ENCODE measurements around the gene GSTP1. TPM values are rescaled to one million over a fixed set of nuclear protein-coding genes. Genes with fewer than 3 reads are reported as not detected.
"Not testable (repeated sequence)": the region's sequence is repeated elsewhere in the genome, so short reads cannot be mapped to it uniquely, and the experiment has no call there.

GSTP1 gene
- total RNA-seq, 3 donors from 2014 or later = 363 to 446 (median 421) TPM

DNA sequence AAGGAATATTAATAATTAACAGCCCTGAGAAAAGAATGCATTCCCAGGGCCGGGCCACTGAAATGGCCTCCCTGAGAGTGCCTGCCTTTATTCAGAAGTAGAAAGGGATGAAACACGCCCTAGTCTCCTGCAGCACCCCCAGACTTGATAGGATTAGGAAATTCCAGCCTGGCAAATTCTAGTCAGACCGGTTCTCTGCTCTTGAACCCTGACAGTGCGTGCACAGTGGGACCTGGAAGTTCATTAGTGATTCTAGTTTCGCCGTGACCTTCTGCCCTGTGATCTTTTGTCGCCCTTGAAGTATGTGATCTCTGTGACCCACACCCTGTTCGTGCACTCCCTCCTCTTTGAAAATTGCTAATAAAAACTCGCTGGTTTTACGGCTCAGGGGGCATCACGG, 2.1 kb upstream of the GSTP1 start:
- Mint-ChIP-seq H3K4me3 (peak overlapping the region; percentile 8), H3K27me3 (ENCODE audit: low read depth) (peaks cover 19% of the 10 kb centered on the region), H3K36me3 (ENCODE audit: insufficient read depth) (peaks cover 16% of the 10 kb centered on the region), H3K9me3 (peaks cover under 1% of the 10 kb centered on the region), H3K4me1 (ENCODE audit: low read depth) (peaks cover 39% of the 10 kb centered on the region)
- DNase-seq = no peak
- ATAC-seq = no peak

- H3K4me1 Mint-ChIP-seq (ENCODE audit: low read depth) = peaks cover 45% of the 10 kb centered on the region
- no peak for ATAC-seq
- no peak for DNase-seq
- peaks cover 22% of the 10 kb centered on the region for H3K36me3 Mint-ChIP-seq (ENCODE audit: insufficient read depth)
- peaks cover 4% of the 10 kb centered on the region for H3K9me3 Mint-ChIP-seq
- peak overlapping the region; percentile 72 for H3K4me3 Mint-ChIP-seq
- peaks cover 15% of the 10 kb centered on the region for H3K27me3 Mint-ChIP-seq (ENCODE audit: low read depth)
These were observed 1.6 kb upstream of the GSTP1 start for GRCh38 chr11:67582011-67582410.

- Mint-ChIP-seq H3K9me3 (peaks cover 7% of the 10 kb centered on the region), H3K36me3 (ENCODE audit: insufficient read depth) (peaks cover 25% of the 10 kb centered on the region), H3K4me1 (ENCODE audit: low read depth) (peaks cover 42% of the 10 kb centered on the region), H3K4me3 (peak overlapping the region; percentile 82), H3K27me3 (ENCODE audit: low read depth) (peaks cover 6% of the 10 kb centered on the region)
- DNase-seq = no peak
- ATAC-seq = peak; percentile 25 to 27
These were observed 731 bp downstream of the GSTP1 start for GRCh38 chr11:67584205-67584880.

DNA sequence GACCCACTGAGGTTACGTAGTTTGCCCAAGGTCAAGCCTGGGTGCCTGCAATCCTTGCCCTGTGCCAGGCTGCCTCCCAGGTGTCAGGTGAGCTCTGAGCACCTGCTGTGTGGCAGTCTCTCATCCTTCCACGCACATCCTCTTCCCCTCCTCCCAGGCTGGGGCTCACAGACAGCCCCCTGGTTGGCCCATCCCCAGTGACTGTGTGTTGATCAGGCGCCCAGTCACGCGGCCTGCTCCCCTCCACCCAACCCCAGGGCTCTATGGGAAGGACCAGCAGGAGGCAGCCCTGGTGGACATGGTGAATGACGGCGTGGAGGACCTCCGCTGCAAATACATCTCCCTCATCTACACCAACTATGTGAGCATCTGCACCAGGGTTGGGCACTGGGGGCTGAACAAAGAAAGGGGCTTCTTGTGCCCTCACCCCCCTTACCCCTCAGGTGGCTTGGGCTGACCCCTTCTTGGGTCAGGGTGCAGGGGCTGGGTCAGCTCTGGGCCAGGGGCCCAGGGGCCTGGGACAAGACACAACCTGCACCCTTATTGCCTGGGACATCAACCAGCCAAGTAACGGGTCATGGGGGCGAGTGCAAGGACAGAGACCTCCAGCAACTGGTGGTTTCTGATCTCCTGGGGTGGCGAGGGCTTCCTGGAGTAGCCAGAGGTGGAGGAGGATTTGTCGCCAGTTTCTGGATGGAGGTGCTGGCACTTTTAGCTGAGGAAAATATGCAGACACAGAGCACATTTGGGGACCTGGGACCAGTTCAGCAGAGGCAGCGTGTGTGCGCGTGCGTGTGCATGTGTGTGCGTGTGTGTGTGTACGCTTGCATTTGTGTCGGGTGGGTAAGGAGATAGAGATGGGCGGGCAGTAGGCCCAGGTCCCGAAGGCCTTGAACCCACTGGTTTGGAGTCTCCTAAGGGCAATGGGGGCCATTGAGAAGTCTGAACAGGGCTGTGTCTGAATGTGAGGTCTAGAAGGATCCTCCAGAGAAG, 1.6 kb downstream of the GSTP1 start:
- Mint-ChIP-seq H3K36me3 (ENCODE audit: insufficient read depth) (peaks cover 25% of the 10 kb centered on the region), H3K9me3 (peaks cover 7% of the 10 kb centered on the region), H3K27me3 (ENCODE audit: low read depth) (peaks cover 3% of the 10 kb centered on the region), H3K4me3 (peak overlapping the region; percentile 82), H3K4me1 (ENCODE audit: low read depth) (peaks cover 34% of the 10 kb centered on the region)
- no peak for ATAC-seq
- DNase-seq = no peak

DNA sequence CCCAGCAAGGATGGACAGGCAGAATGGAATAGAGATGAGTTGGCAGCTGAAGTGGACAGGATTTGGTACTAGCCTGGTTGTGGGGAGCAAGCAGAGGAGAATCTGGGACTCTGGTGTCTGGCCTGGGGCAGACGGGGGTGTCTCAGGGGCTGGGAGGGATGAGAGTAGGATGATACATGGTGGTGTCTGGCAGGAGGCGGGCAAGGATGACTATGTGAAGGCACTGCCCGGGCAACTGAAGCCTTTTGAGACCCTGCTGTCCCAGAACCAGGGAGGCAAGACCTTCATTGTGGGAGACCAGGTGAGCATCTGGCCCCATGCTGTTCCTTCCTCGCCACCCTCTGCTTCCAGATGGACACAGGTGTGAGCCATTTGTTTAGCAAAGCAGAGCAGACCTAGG, 2.3 kb downstream of the GSTP1 start:
- no peak for ATAC-seq
- H3K4me1 Mint-ChIP-seq (ENCODE audit: low read depth) = peaks cover 34% of the 10 kb centered on the region

GRCh38 chr11:67586568-67587250, 3.1 kb downstream of the GSTP1 start:
- DNase-seq (no peak), ATAC-seq (no peak)
- peaks cover 34% of the 10 kb centered on the region for H3K4me1 Mint-ChIP-seq (ENCODE audit: low read depth)
- H3K36me3 Mint-ChIP-seq (ENCODE audit: insufficient read depth) = peaks cover 25% of the 10 kb centered on the region
- peaks cover 7% of the 10 kb centered on the region for H3K9me3 Mint-ChIP-seq
- H3K4me3 Mint-ChIP-seq = no peak overlapping the region
- peaks cover 2% of the 10 kb centered on the region for H3K27me3 Mint-ChIP-seq (ENCODE audit: low read depth)

More for the DNA sequence above, 2.3 kb downstream of the GSTP1 start:
- peaks cover 25% of the 10 kb centered on the region for H3K36me3 Mint-ChIP-seq (ENCODE audit: insufficient read depth)
- H3K9me3 Mint-ChIP-seq = peaks cover 7% of the 10 kb centered on the region
- DNase-seq = no peak
- H3K4me3 Mint-ChIP-seq = peak overlapping the region; percentile 37
- peaks cover 3% of the 10 kb centered on the region for H3K27me3 Mint-ChIP-seq (ENCODE audit: low read depth)

DNA sequence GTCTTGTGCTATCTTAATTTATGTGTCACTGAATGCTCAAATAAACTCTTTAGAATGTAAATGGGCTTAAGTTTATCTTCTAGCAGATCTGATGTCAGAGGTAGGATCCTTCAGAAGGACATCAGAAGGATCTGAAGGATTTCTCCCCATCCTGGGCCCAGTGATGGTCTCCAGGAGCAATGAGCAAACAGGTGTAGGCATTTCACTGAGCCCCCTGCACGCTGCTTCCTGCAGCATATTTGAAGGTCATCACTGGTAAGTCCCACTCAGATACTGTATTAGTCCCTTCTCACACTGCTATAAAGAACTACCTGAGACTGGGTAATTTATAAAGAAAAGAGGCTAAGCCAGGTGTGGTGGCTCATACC, 4.5 kb downstream of the GSTP1 start:
- no peak for DNase-seq
- peaks cover 25% of the 10 kb centered on the region for H3K36me3 Mint-ChIP-seq (ENCODE audit: insufficient read depth)
- peaks cover 7% of the 10 kb centered on the region for H3K9me3 Mint-ChIP-seq
- no peak overlapping the region for H3K4me3 Mint-ChIP-seq
- H3K4me1 Mint-ChIP-seq (ENCODE audit: low read depth) = peaks cover 22% of the 10 kb centered on the region
- ATAC-seq = no peak
- H3K27me3 Mint-ChIP-seq (ENCODE audit: low read depth) = no peaks in the 10 kb centered on the region

GRCh38 chr11:67588899-67589415, 5.3 kb downstream of the GSTP1 start:
- peaks cover 25% of the 10 kb centered on the region for H3K36me3 Mint-ChIP-seq (ENCODE audit: insufficient read depth)
- not testable (repeated sequence) for H3K27me3 Mint-ChIP-seq (ENCODE audit: low read depth); DNase-seq; H3K4me3 Mint-ChIP-seq; ATAC-seq; H3K9me3 Mint-ChIP-seq
- peaks cover 20% of the 10 kb centered on the region for H3K4me1 Mint-ChIP-seq (ENCODE audit: low read depth)

- Mint-ChIP-seq H3K4me3 (no peak overlapping the region), H3K4me1 (ENCODE audit: low read depth) (no peaks in the 10 kb centered on the region), H3K36me3 (ENCODE audit: insufficient read depth) (no peaks in the 10 kb centered on the region), H3K9me3 (no peaks in the 10 kb centered on the region), H3K27me3 (ENCODE audit: low read depth) (no peaks in the 10 kb centered on the region)
- ATAC-seq (no peak), DNase-seq (no peak)
These were observed 9.4 kb downstream of the GSTP1 start for GRCh38 chr11:67592880-67593564.

DNA sequence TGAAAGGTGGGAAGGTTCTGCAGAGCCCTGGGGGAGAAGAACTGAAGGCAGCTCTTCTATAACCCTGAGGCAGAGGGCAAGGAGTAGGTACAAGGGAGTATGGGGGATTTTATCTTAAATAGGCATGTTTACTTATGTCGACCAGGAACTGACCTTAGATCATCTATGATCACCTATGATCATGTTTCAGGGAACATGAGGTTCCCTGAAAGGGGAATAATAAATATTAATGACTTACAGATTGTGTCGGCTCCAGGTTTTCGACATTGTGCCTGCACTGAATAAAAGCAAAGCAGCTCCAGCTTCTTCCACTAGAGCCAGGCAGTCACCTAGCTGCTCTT, 9.9 kb downstream of the GSTP1 start:
- H3K27me3 Mint-ChIP-seq (ENCODE audit: low read depth) = no peaks in the 10 kb centered on the region
- DNase-seq (no peak), ATAC-seq (no peak)
- H3K36me3 Mint-ChIP-seq (ENCODE audit: insufficient read depth) = no peaks in the 10 kb centered on the region
- H3K4me1 Mint-ChIP-seq (ENCODE audit: low read depth) = no peaks in the 10 kb centered on the region
- H3K9me3 Mint-ChIP-seq = no peaks in the 10 kb centered on the region
- no peak overlapping the region for H3K4me3 Mint-ChIP-seq

DNA sequence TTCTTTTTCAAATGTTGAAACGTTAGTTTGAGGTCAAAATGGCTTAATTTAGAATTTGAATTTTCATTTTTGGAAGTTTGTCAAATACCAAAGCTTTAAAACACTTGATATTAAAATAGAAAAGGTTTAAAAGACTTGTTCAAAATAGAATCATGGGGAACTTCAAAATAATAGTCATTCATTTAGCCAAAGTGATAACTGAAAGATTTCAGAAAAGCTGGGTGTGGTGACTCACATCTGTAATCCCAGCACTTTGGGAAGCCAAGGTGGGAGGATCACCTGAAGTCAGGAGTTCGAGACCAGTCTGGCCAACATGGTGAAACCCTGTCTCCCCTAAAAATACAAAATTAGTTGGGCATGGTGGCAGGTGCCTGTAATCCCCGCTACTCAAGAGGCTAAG, 10.9 kb downstream of the GSTP1 start:
- Mint-ChIP-seq H3K4me3 (no peak overlapping the region), H3K27me3 (ENCODE audit: low read depth) (peaks cover 3% of the 10 kb centered on the region), H3K36me3 (ENCODE audit: insufficient read depth) (no peaks in the 10 kb centered on the region), H3K4me1 (ENCODE audit: low read depth) (no peaks in the 10 kb centered on the region), H3K9me3 (no peaks in the 10 kb centered on the region)
- ATAC-seq (no peak), DNase-seq (no peak)

DNA sequence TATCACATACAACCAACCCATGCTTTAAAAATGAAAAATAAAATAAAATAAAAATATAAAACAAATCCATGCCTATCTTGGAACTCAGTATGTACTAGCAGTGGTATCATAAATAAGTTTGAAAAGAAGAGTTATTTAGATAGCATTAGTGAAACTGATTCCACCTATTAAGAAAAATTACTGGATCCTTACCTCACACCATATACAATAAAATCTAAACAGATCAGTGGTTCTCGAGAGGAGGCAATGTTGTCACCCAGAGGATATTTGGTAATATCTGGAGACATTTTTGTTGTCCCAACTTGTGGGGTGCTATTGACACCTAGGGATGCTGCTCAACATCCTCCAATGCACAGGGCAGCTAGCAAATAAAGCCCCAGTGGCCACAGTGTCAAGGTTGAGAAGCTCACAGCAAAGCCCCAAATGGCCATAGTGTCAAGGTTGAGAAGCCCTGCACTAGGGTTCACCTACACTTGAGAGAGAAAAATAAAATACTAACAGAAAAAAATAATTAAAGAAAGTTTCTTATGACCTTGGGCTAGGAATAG, 13.2 kb downstream of the GSTP1 start:
- DNase-seq = no peak
- Mint-ChIP-seq H3K27me3 (ENCODE audit: low read depth) (peaks cover 22% of the 10 kb centered on the region), H3K4me1 (ENCODE audit: low read depth) (peaks cover 5% of the 10 kb centered on the region), H3K36me3 (ENCODE audit: insufficient read depth) (no peaks in the 10 kb centered on the region), H3K4me3 (no peak overlapping the region), H3K9me3 (no peaks in the 10 kb centered on the region)
- ATAC-seq = no peak

- DNase-seq; H3K36me3 Mint-ChIP-seq (ENCODE audit: insufficient read depth); H3K4me1 Mint-ChIP-seq (ENCODE audit: low read depth); ATAC-seq; H3K4me3 Mint-ChIP-seq; H3K9me3 Mint-ChIP-seq: not testable (repeated sequence)
- H3K27me3 Mint-ChIP-seq (ENCODE audit: low read depth) = peaks cover 22% of the 10 kb centered on the region
These were observed 13.8 kb downstream of the GSTP1 start for GRCh38 chr11:67597458-67597857.

All from activated T-cell treated with anti-CD3 and anti-CD28 coated beads, Interleukin-2, amount 50 U/mL, for 4 hours (primary cell).